AG09319 (cell line): Measurements from ENCODE around the gene DPY19L3.
A peak's percentile ranks its signal among the peaks of the same experiment; 100 is the strongest.
"Not testable (repeated sequence)": the region's sequence is repeated elsewhere in the genome, so short reads cannot be mapped to it uniquely, and the experiment has no call there.

Experiments
- DNase-seq: peaks from one replicate; pipeline ENCODE4 v3.0.0-alpha.2; 2010; ENCODE audit warnings: low read depth; ENCODE audit errors: extremely low read depth
- CTCF ChIP-seq: IDR thresholded peaks from 2 replicates; pipeline ENCODE4 v1.5.1; 2011; ENCODE audit warnings: low read depth, mild to moderate bottlenecking, inconsistent platforms, low read length, moderate library complexity

The DPY19L3 gene

GRCh38 chr19:32363632-32364031 is 41.9 kb upstream of the DPY19L3 start:
- DNase-seq = no peak
- TF ChIP-seq CTCF = no peak

DNA sequence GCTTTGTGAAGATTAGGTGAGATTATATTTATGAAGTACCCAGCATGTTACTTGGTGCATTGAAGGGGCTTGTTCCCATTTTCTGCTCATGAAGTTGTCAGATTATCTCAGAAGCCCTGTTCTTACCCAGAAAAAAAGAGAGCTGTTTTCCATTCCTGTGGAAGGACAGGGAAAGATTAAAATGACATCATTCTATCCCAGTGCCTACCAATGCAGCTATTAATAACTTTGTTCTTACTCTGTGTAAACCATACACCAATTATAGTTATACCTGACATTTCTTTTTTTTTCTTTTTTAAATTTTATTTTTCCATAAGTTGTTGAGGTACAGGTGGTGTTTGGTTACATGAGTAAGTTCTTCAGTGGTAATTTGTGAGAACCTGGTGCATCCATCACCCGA is 41.5 kb upstream of the DPY19L3 start:
- no peak for TF ChIP-seq CTCF
- DNase-seq = no peak

GRCh38 chr19:32367063-32367462 is 38.5 kb upstream of the DPY19L3 start:
- no peak for TF ChIP-seq CTCF

DNA sequence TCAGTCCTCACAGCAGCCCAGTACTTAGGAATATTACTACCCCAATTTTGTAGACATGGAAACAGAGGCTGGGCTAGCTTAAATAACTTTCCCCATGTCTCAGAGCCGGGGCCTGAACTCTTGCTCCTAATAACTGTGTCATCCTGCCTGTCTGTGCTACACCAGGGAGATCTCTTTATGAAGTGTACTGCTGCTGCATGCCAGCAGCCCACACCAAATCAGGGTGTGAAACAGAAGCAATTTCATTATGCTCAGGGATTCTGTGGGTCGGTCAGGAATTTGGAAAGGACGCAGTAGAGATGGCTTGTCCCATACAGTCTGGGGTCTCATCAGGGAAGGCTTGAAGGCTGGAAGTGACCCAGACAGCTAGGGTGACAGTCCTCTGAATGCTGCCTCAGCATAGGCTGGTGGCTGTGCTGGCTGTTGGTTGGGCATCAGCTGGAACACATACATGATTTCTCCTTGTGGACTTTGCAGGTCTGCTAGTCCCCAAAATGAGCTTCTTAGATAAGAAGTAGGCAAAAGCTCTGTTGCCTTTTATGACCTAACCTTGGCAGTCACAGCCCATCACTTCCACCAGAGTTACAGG is 37.5 kb upstream of the DPY19L3 start:
- no peak for TF ChIP-seq CTCF
- DNase-seq = no peak

More at GRCh38 chr19:32367063-32367462, 38.5 kb upstream of the DPY19L3 start:
- DNase-seq = no peak

DNA sequence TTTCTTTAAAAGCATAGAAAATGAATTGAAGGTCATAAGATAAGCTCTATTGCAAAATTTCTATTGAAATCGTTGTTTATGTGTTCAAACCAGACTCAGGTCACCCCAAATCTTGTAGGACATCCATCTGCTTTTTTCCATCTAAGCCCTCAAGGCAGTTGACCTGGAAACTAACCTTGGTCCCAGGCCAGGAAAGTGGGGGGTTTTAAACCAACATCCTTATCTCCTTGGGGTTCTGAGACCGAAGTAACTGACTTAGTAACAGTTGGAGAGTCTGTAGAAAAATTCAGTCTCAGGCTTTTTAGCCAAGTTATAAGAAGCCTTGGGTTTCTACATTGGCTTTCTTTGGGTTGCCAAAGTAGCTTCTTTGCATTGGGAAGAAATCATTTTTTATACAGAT is 36.8 kb upstream of the DPY19L3 start:
- DNase-seq = no peak
- no peak for TF ChIP-seq CTCF

GRCh38 chr19:32372726-32373517 is 32.6 kb upstream of the DPY19L3 start:
- TF ChIP-seq CTCF = no peak
- DNase-seq = no peak

DNA sequence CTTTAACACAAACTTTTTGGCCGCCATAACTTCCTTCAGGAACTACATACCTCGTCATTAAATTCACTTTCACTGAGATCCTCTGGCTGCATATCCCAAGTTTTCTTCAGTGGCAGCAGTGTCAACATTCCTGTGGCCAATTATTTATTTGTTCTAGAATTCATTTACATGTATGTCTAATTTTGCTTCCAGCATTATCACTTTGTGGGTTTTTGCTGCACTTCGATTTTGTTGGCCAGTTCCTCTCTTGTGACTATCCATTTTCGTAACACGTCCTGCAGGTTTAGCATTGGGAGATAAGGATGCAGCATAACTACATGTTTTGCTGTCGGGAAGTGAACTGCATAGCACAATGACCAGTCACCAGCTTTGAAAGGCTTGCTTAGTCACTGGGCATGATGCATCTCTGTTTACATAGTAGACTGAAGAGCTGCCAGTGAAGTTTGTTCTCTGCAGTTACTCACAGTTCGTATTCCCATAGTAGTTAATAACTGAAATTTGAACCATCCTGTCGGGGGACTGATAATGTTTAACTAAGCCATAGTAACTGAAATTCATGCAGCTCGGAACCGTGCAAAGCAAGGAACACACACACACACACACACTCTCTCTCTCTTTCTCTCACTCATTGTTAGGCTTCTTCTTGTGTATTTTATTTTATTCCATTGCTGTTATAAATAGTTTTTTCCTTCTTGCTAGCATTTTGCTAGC is 31.8 kb upstream of the DPY19L3 start:
- TF ChIP-seq CTCF = no peak
- peak; percentile 93 for DNase-seq

DNA sequence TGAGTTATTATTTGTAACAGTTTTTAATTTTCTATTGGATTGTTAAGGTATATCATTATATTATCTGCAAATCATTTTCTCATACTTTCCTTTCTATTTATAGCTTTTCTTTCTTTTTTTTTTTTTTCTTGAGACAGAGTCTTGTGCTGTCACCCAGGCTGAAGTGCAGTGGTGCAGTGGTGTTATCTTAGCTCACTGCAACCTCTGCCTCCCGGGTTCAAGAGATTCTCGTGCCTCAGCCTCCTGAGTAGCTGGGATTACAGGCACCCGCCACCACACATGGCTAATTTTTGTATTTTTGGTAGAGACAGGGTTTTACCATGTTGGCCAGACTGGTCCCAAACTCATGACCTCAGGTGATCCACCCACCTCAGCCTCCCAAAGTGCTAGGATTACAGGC is 31.2 kb upstream of the DPY19L3 start:
- DNase-seq = not testable (repeated sequence)
